NCI-H2196 (cell line): ENCODE data around the gene ZNF444.
A peak's percentile ranks its signal among the peaks of the same experiment; 100 is the strongest.

Source experiments
- DNase-seq: peaks from one replicate; lab custom pipeline; 2025; ENCODE audit not compliant: unreplicated experiment; lab: John Stamatoyannopoulos, UW

Gene ZNF444

DNA sequence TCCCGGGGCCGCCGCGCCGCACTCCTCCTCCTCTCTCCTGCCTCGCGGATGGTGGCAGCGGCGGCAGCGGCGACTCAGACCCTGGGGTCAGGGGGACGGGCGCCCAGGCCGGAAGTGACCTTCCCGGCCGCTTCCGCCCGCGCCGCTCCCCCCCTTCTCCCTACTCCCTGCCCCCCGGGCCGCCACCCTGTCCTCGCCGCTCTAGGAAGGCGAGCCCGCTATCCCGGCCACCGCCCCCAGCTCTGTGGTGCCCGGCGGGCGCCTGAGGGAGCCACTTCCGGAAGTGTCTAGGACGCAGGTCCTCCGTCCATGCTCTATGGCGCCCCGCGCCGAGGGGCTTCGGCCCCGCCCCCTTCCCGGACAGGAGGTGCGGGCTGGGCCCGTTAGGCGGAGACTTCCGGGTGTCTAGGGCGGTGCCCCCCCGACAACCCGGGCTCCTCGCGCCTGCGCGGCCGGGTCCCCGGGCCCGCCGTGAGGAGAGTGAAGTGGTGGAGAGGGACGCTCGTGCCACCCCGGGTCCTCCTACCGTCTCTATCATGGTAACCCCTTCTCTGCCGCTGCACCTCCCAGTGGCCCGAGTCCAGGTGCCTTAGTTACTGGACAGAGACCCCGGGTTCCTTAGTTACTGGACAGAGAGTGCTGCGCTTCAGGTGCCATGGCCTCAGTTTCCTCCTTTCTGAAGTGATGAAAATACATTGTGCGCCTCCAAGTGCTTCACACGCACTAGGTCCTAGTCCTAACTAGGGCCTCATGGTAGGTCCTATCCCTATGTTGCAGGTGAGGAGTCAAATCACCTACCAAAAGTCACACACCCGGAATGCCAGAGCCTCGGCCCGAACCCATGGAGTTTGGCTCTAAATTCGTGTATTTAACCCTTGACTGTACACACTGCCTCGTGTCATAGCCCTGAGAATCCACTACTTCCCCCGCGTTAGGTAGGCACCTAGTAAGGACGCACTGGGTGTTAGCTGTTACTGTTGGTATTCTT is 19.6 kb upstream of the ZNF444 start, which contains the start of gene ZNF787:
Gene ZNF787, minus strand, starts transcription at position 116 of the 988 bp plus-strand sequence. CDS start 18,078 bp downstream, outside the sequence.
- peak; percentile 98 for DNase-seq

DNA sequence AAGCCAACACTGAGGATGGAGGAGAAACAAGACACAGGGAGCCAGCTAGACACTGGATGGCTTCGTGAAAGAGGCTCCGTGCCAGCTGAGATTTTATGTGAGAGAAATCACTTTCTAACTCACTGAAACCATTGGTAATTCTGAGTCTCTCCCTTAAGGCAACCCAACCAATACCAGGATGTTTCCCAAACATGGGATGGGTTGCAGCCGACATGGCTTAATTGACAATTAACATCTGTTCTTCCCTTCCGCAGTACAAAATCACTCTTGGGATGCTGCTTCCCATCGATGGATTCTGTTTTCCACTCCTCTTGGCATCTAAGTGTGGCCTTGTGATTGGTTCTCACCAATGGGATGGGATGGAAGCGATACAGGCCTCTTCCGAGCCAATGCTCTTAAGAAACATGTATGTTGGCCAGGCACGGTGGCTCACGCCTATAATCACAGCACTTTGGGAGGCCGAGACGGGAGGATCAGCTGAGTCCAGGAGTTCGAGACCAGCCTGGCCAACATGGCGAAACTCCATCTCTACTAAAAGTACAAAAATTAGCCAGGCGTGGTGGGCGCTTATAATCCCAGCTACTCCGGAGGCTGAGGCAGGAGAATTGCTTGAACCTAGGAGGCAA is 17.7 kb upstream of the ZNF444 start:
- no peak for DNase-seq

DNA sequence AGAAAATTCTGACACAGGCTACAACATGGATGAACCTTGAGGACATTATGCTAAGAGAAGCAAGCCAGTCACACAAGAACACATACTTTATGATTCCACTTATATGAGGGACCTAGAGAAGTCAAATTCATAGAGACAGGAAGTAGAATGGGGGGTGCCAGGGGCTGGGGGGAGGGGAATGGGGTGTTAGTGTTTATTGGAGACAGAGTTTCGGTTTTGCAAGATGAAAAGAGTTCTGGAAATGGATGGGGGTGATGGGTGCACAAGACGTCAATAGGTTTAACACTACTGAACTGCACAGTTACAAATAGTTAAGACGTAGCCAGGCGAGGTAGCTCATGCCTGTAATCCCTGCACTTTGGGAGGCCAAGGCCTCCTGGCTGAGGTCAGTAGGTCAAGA is 16.5 kb upstream of the ZNF444 start:
- DNase-seq, result no peak

DNA sequence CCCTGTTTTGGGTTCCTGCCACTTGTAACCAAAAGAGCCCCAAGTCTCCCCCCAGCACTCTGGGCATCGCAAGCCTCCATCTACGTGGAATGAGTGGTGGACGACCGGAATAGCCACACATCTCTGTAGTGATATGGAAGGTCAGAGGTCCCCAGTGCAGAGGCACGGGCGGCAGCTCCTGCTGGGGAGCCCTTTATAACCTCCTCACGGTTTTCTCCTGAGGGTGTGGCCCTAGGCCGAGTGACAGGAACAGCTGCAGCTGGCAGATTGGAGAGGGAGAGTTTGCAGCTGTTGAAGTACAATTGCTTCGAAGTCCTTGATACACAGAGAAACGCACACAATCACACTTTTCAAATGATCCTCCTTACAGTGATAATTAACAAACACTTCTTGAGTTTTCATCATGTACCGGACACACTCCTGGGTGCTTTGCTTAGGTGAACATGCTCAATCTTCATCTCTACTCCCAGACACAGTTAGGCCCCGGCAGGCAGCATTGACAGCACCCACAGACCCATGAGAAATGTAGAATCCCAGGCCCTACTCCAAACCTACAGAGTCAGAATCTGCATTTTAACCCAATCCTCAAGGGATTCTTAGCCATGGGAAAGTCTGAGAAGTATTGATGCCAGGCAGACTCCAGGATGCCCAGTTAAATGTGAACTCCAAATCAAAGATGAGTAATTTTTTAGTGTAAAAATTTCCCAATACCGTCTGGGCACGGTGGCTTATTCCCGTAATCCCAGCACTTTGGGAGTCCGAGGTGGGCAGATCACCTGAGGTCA is 15.1 kb upstream of the ZNF444 start:
- no peak for DNase-seq

DNA sequence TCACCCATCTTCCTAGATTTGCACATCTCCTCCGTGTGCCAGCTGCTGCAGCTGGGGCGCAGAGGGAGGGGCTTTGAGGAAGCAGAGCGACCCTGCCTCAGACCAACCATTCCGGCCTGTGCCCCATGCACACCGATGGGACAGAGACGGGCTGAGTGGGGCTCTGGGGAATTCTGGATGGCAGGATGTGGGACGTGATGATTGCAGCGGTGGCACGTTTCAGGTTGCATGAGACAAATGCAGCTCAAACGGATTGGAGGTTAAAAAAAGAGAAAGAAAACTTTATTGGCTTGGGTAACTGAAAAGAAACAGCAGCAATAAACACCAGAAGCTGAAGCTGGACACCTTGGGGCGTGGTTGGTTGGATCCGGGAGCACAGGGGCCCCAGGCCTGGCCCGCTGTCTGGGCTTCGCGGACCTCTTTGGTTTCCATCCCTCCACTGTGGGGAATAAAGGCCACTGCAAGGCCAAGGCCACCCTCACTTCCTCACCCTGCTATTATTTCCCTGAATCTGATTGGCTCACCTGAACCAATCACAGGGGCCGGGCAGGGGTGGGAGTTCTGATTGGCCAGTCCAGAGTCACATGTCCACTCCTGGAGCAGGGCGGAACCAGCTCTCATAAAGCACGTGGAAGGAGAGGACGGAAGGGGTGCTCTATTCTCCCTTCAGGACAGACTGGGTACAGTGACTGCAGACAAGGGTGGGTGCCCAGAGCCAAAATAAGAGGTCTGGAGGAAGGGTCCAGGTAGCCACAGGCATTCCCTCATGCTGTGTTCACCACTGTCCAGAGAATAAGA is 13.9 kb upstream of the ZNF444 start:
- no peak for DNase-seq

DNA sequence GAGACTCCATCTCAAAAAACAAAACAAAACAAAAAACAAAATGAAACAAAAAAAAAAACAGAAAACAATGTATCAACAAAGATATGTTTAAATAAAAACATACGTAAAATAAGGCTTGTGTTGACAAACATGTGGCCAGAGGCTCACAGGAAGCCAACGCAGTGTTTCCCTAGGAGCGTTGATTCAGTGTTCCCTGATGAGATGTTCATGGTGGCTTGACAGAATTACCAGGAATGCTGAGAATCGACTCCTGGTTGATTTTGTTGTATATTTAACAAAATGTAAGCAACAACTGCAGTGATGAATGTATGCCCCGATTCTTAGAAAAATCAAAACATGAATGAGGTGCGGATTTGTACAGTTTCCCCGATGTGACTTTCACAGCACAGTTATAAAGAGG is 11.1 kb upstream of the ZNF444 start:
- DNase-seq, result no peak

DNA sequence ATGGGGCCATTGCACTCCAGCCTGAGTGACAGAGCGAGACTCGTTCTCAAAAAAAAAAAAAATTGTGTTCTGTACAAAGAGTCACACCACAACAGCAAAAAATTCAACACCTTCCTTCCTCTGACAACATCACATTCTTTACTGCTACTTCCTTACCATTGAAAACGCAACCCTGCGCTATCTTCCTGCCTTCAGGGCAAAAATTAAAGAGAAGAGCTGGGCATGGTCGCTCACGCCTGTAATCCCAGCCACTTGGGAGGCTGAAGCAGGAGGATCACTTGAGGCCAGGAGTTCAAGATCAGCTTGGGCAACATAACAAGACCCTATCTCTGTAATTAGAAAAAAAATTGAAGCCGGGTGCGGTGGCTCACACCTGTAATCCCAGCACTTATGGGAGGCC is 9.4 kb upstream of the ZNF444 start:
- no peak for DNase-seq

DNA sequence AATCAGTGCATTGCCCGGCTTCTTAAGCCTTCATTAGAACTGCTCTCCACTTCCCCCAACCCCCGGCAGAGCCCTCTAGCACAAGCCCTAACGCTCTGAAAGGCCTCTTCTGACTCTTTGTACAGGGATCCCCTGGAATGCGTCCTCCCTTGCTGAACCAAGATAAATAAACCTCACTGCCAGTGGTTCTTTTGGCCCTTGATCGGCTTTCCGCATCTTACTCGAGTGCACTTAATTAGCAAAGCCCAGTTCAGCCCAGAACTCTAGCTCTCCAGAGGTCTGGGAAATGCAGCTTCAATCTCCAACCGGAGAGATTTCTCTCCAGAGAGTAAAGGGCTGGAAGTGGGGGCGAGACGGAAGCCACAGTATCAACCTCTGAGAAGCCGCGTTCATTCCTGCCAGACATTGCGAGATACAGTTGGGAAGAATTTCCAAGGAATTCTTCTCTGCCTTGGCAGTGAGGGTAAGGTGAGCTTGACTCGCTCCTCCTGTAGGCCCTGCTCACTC is 8.7 kb upstream of the ZNF444 start:
- no peak for DNase-seq

DNA sequence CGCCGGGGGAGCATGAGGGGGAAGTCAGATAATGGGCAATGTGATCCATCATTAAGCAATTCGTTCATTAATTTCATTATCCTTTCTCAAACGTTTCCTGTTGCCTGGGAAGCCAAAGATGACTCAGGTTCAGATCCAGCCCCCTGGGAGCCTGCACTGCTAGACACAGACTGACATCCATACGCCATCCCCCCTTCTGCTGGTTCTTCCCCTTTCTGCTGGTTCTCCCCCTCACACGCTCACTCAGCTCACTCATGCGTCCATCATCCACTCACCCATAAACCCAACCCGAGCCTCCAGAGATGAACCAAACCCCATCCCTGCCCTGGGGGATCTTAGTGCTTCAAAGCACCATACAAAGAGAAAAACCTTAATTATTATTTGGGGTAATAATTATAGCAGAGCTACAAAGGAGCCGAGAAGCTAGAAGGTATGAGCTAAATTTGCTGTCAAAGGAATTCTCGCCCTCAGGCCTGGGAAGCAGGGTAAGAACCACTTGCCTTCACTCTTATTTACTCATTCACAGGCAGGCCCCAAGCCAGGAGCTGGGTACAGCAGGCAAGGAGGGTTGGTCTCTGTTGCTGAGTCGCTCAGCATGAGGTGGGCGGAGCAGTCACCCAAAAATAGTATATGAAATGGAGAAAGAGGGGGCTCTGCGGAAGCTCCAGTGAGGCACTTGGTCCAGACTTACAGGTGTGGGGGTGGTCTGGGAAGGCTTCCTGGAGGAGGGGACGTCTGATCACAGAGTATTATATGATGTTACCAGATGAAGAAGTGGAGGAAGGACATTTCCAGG is 7.0 kb upstream of the ZNF444 start:
- no peak for DNase-seq

DNA sequence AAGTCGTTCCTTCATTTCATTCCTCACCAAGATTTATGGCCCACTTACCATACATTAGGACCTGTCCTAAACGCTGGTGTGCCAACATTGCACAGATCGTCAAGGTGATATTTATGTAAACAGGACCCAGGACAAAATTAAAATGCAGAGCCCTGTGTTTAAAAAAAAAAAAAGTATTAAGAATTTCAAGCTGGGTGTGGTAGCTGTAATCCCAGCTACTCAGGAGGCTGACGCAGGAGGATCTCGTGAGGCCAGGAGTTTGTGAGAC is 6.5 kb upstream of the ZNF444 start:
- DNase-seq, result no peak

DNA sequence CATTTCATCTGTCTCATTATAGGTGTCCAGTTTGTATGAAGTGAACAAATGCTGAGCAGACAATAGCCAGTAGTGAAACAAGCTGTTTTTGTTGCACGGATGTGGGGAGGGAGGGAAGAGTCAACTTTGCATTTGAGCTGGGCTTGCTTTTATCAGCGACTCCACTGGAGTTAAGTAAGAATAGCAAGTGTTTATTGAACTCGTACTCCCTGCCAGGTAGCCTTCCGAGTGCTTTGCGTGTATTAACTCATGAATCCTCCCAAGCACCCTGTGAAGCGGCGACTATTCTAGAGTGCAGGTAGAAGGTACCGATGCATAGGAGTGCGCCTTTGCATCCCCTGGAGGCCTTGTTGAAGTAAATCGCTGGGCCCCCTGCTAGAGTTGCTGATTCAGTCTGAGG is 4.7 kb upstream of the ZNF444 start:
- no peak for DNase-seq

DNA sequence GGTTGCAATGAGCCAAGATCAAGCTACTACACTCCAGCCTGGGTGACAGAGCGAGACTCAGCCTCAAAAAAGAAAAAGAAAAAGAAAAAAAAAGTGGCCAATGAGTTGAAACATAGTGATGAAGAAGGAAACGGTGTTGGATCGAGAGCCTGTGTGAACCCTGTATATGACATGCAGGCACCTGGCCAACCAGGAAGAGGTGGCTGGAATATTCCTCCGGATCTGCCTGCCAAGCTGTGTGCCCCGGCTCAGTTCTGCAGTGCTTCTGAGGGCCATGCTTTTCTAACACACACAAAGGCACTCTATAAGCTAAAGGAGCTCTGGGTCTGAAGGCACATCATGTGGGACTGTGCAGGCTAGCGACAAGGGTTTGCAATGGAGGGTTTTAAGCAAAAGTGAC is 3.7 kb upstream of the ZNF444 start:
- peak; percentile 71 for DNase-seq

DNA sequence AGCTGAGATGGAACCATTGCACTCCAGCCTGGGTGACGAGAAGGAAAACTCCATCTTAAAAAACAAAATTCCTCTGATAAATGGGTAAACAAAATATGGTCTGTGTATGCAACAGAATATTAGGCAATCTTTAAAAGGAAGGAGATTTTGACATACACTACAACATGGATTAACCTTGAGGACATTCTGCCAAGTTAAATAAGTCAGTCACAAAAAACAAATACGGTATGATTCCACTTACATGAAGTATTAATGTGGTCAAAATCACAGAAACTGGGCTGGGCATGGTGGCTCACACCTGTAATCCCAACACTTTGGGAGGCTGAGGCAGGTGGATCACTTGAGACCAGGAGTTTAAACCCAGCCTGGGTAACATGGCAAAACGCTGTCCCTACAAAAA is 3.0 kb upstream of the ZNF444 start:
- DNase-seq, result no peak

DNA sequence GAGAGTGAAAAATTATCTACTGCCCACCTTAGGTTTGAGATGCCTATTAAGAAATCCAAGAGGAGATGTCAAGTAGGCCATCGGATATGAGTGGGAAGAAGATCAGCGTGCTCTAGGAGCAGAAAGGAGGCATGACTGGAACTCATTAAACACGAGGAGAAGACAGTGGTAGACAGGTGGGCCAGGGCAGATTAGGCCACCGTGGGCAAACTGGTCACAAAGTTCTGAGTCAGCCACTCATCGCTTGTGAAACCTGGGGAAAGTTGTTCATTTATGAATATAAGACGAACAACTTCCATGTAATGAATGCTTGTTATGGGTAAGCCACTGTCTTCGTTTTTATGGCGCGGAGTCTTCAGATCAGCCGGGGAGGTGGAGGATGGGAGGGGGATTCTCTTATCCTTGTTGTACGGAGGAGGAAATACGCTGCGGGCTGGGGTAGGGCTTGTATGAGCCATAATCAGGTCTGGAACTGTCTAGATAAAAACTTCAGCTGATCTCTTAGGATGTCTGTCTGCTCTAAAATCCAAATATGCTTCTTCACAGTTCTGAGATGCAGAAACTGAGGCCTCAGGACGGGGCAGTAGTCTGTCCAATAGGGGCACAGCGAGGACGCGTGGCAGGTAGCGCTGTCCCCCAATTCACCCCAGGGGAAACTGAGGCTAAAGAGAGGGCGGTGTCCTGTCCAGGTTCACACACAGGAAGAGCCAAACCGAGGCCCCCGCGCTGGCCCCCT is 1.1 kb upstream of the ZNF444 start:
- no peak for DNase-seq

DNA sequence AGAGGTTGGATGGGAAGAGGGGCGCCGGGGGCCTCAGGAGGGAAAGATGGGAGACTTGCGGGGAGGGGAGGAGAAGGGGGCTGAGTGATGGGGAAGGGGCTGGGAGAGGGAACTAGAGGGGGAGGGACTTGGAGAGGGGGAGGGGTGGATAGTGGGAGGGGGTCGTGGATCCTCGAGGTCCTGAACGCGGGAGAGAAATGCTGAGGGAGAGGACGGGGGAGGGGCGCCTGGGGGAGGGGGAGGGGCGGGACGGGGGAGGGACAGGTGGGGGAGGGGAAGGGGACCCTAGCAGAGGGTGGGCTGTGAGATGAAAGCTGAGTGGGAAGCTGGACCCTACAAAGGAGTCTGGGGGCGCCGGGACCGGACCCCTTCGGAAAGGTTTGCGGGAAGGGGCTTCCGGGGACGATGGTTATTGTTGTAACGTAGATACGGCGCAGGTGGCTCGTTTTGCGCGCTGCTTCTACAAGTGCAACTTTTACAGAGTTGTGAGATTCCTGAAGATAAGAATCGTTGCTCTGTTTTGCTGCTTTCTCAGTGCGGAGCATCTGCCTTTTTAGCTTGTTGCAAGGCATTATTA is 418 bp downstream of the ZNF444 start:
- DNase-seq, result peak; percentile 23

DNA sequence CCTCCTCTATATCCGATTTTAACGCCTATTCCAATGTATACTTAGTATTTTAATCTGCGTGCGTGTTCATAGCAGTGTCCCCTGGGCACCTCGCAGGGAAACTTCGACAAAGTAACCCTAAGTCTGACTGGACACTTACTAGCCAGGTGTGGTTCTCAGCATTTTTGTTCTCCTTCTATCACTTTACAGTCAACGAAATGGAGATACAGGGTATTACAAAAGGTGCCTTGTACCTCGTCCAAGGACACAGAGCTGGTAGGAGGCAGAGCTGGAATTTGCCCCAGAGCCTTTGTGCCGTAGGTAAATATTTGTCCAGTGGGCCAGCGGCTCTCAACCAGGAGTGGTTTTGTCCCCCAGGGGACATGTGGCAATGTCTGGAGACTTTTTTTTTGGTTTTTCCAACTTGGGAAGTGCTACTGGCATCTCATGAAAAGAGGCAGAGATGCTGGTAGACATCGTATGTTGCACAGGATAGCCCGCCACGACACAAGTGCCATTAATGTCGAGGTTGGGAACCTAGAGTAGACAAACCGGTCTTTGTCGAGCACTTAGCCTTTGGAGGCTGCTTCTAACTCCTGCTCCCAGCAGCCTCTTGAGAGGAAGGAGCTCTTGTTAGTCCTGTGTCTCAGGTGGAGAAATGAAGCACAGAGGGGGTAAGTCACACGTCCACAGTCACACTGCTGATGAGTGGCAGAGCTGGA is 1.1 kb downstream of the ZNF444 start:
- DNase-seq, result peak; percentile 58

DNA sequence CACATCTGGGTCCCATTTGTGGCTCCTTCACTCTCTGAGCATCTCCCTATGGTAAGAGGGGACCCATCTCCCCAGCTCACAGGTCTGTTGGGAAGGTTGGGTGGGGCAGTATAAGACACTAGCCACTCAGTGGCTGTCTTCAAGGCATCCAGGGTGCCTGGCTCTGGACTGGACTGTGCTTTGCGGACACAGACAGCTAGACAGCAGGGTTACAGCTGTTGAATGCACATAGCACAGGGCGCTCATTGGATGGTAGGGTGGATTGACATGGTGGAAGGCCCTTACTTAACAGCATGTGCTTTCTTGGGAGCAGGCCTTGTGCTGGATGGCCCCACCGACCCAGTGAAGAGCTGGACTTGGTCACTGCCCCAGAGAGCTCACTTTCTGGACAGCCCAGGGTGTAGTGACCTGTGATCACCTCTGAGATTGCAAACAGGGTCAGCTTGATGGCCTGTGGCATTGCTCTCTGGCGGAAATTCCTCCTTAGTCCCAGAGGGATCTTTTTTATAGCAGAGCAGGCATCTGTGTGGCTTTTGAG is 1.9 kb downstream of the ZNF444 start:
- no peak for DNase-seq

DNA sequence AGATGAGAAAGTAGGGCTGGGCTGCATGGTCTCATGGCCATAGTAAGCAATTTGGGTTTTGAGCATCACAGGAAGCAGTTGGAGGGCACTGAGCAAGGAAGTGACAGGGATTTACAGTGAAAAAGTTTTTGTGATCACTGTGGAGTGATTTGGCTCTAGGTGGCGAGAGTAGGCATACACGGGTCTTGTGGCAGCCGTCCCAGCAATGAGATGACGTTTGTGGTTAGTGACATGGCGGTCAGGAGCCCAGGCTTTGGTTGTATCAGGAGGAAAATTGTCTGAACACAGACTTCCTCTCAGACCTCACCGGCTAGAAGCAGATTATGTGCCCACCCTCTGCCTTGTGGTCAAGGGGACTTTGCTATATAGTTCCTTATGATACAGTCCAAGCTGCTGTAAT is 3.3 kb downstream of the ZNF444 start:
- DNase-seq, result no peak
